Stimulated activated naive CD8-positive, alpha-beta T cell treated with anti-CD3 and anti-CD28 coated beads, Interleukin-15, amount 100 ng/mL, for 72 hours (primary cell): Measurements from ENCODE around the gene ALDH5A1.
A peak's percentile ranks its signal among the peaks of the same experiment; 100 is the strongest.

Experiments used
- ATAC-seq: fragments of 150-1000 bp; cut with Tn5 transposase; 2 replicates; pipeline ENCODE4 v1.10.0; 2021; ENCODE audit warnings: mild to moderate bottlenecking, moderate library complexity
- DNase-seq, 2 donors: peaks; one replicate each; pipeline ENCODE4 v3.0.0; 2021 to 2022
- H3K27ac Mint-ChIP-seq, 2 donors: one replicate each; pipeline ENCODE4 v1.8.0; 2022; ENCODE audit warnings: mild to moderate bottlenecking in 2 of 2, mixed read lengths in 2 of 2, moderate library complexity in 2 of 2
- H3K27me3 Mint-ChIP-seq: one replicate; pipeline ENCODE4 v1.8.0; 2022; ENCODE audit warnings: mixed read lengths
- H3K4me1 Mint-ChIP-seq: one replicate; pipeline ENCODE4 v1.8.0; 2022; ENCODE audit warnings: mild to moderate bottlenecking, mixed read lengths
- H3K4me3 Mint-ChIP-seq, 2 donors: one replicate each; pipeline ENCODE4 v1.8.0; 2022; ENCODE audit warnings: mild to moderate bottlenecking in 2 of 2, mixed read lengths in 2 of 2, moderate library complexity in 1 of 2
- H3K9me3 Mint-ChIP-seq, 2 donors: one replicate each; pipeline ENCODE4 v1.8.0; 2022; ENCODE audit warnings: mixed read lengths in 2 of 2

Gene ALDH5A1

GRCh38 chr6:24476631-24477030, 18.1 kb upstream of the ALDH5A1 start:
- H3K9me3 Mint-ChIP-seq, result no peaks in the 10 kb centered on the region
- H3K27me3 Mint-ChIP-seq, result no peaks in the 10 kb centered on the region
- no peak overlapping the region for H3K4me3 Mint-ChIP-seq
- ATAC-seq (no peak), DNase-seq (no peak)
- no peaks in the 10 kb centered on the region for H3K4me1 Mint-ChIP-seq
- no peak overlapping the region for H3K27ac Mint-ChIP-seq

- no peak overlapping the region for H3K4me3 Mint-ChIP-seq
- no peak overlapping the region for H3K27ac Mint-ChIP-seq
- H3K27me3 Mint-ChIP-seq, result no peaks in the 10 kb centered on the region
- H3K4me1 Mint-ChIP-seq, result no peaks in the 10 kb centered on the region
- no peaks in the 10 kb centered on the region for H3K9me3 Mint-ChIP-seq
- DNase-seq (no peak), ATAC-seq (no peak)
Measured at GRCh38 chr6:24477070-24477469, 17.7 kb upstream of the ALDH5A1 start.

- H3K27me3 Mint-ChIP-seq, result no peaks in the 10 kb centered on the region
Measured at GRCh38 chr6:24478903-24479302, 15.9 kb upstream of the ALDH5A1 start.

GRCh38 chr6:24480705-24481104, 14.1 kb upstream of the ALDH5A1 start:
- H3K27me3 Mint-ChIP-seq, result no peaks in the 10 kb centered on the region
- no peak for DNase-seq
- H3K27ac Mint-ChIP-seq, result no peak overlapping the region
- H3K9me3 Mint-ChIP-seq, result no peaks in the 10 kb centered on the region
- ATAC-seq, result no peak
- no peak overlapping the region for H3K4me3 Mint-ChIP-seq
- H3K4me1 Mint-ChIP-seq, result no peaks in the 10 kb centered on the region

More at GRCh38 chr6:24478903-24479302, 15.9 kb upstream of the ALDH5A1 start:
- no peak for DNase-seq
- ATAC-seq, result no peak
- no peaks in the 10 kb centered on the region for H3K9me3 Mint-ChIP-seq
- no peaks in the 10 kb centered on the region for H3K4me1 Mint-ChIP-seq
- H3K4me3 Mint-ChIP-seq, result no peak overlapping the region
- no peak overlapping the region for H3K27ac Mint-ChIP-seq

GRCh38 chr6:24481449-24481848, 13.3 kb upstream of the ALDH5A1 start:
- ATAC-seq, result no peak
- H3K9me3 Mint-ChIP-seq, result no peaks in the 10 kb centered on the region
- H3K4me1 Mint-ChIP-seq, result no peaks in the 10 kb centered on the region
- H3K4me3 Mint-ChIP-seq, result no peak overlapping the region
- H3K27me3 Mint-ChIP-seq, result no peaks in the 10 kb centered on the region
- no peak overlapping the region for H3K27ac Mint-ChIP-seq
- DNase-seq, result no peak

GRCh38 chr6:24484657-24485323, 10.0 kb upstream of the ALDH5A1 start:
- Mint-ChIP-seq H3K27me3 (no peaks in the 10 kb centered on the region), H3K27ac (no peak overlapping the region), H3K4me3 (no peak overlapping the region), H3K4me1 (no peaks in the 10 kb centered on the region), H3K9me3 (no peaks in the 10 kb centered on the region)
- DNase-seq (no peak), ATAC-seq (no peak)

- Mint-ChIP-seq H3K27me3 (no peaks in the 10 kb centered on the region), H3K4me1 (no peaks in the 10 kb centered on the region), H3K4me3 (no peak overlapping the region), H3K9me3 (no peaks in the 10 kb centered on the region), H3K27ac (no peak overlapping the region)
- DNase-seq, result no peak
- no peak for ATAC-seq
Measured at GRCh38 chr6:24486065-24486464, 8.7 kb upstream of the ALDH5A1 start.

- Mint-ChIP-seq H3K27ac (no peak within 1 kb of the TSS), H3K4me3 (no peak within 1 kb of the TSS), H3K4me1 (peaks cover 11% of the 10 kb centered on the region), H3K27me3 (no peaks in the 10 kb centered on the region), H3K9me3 (no peaks in the 10 kb centered on the region)
- DNase-seq, result no peak
- no peak for ATAC-seq
Measured at GRCh38 chr6:24489470-24489869, 5.3 kb upstream of the ALDH5A1 start, which contains the start of gene GPLD1. TSS of gene GPLD1 (minus strand) at chr6:24489578. CDS start at chr6:24489511, 67 bp downstream.

- H3K9me3 Mint-ChIP-seq, result no peaks in the 10 kb centered on the region
- no peaks in the 10 kb centered on the region for H3K27me3 Mint-ChIP-seq
- ATAC-seq (no peak), DNase-seq (no peak)
- peaks cover 11% of the 10 kb centered on the region for H3K4me1 Mint-ChIP-seq
- no peak overlapping the region for H3K27ac Mint-ChIP-seq
- no peak overlapping the region for H3K4me3 Mint-ChIP-seq
Measured at GRCh38 chr6:24489881-24490280, 4.9 kb upstream of the ALDH5A1 start.

GRCh38 chr6:24490948-24491347, 3.8 kb upstream of the ALDH5A1 start:
- Mint-ChIP-seq H3K9me3 (no peaks in the 10 kb centered on the region), H3K4me3 (no peak overlapping the region), H3K4me1 (peaks cover 18% of the 10 kb centered on the region), H3K27me3 (no peaks in the 10 kb centered on the region), H3K27ac (no peak overlapping the region)
- DNase-seq (no peak), ATAC-seq (no peak)

- Mint-ChIP-seq H3K4me1 (peaks cover 33% of the 10 kb centered on the region), H3K9me3 (peaks cover 9 to 12% of the 10 kb centered on the region in 2 donors), H3K4me3 (no peak overlapping the region), H3K27me3 (no peaks in the 10 kb centered on the region), H3K27ac (no peak overlapping the region)
- DNase-seq (no peak), ATAC-seq (no peak)
Measured at GRCh38 chr6:24492475-24492874, 2.3 kb upstream of the ALDH5A1 start.

- ATAC-seq (peak; percentile 9), DNase-seq (no peak)
- Mint-ChIP-seq H3K9me3 (peaks cover 9 to 12% of the 10 kb centered on the region in 2 donors), H3K27ac (peak overlapping the region; percentile 12 to 89), H3K4me1 (peaks cover 39% of the 10 kb centered on the region), H3K27me3 (no peaks in the 10 kb centered on the region), H3K4me3 (peak overlapping the region; percentile 85 to 87)
Measured at GRCh38 chr6:24493945-24494820, 586 bp upstream of the ALDH5A1 start.

GRCh38 chr6:24497254-24497970, 2.6 kb downstream of the ALDH5A1 start:
- no peaks in the 10 kb centered on the region for H3K27me3 Mint-ChIP-seq
- H3K27ac Mint-ChIP-seq, result no peak overlapping the region
- peaks cover 39% of the 10 kb centered on the region for H3K4me1 Mint-ChIP-seq
- DNase-seq, result no peak
- H3K4me3 Mint-ChIP-seq, result no peak overlapping the region
- peaks cover 9 to 12% of the 10 kb centered on the region in 2 donors for H3K9me3 Mint-ChIP-seq
- ATAC-seq, result no peak

GRCh38 chr6:24500683-24501082, 5.9 kb downstream of the ALDH5A1 start:
- no peak overlapping the region for H3K27ac Mint-ChIP-seq
- DNase-seq (no peak), ATAC-seq (no peak)
- peaks cover 24% of the 10 kb centered on the region for H3K4me1 Mint-ChIP-seq
- no peaks in the 10 kb centered on the region for H3K27me3 Mint-ChIP-seq
- peaks cover 9 to 12% of the 10 kb centered on the region in 2 donors for H3K9me3 Mint-ChIP-seq
- H3K4me3 Mint-ChIP-seq, result no peak overlapping the region

GRCh38 chr6:24501374-24501773, 6.6 kb downstream of the ALDH5A1 start:
- H3K27ac Mint-ChIP-seq, result no peak overlapping the region
- ATAC-seq, result peak; percentile 42

GRCh38 chr6:24501914-24502313, 7.1 kb downstream of the ALDH5A1 start:
- H3K27me3 Mint-ChIP-seq, result no peaks in the 10 kb centered on the region
- ATAC-seq, result no peak
- H3K27ac Mint-ChIP-seq, result no peak overlapping the region
- H3K4me3 Mint-ChIP-seq, result no peak overlapping the region
- peaks cover 3 to 4% of the 10 kb centered on the region in 2 donors for H3K9me3 Mint-ChIP-seq
- peaks cover 11% of the 10 kb centered on the region for H3K4me1 Mint-ChIP-seq
- DNase-seq, result no peak

More at GRCh38 chr6:24501374-24501773, 6.6 kb downstream of the ALDH5A1 start:
- peaks cover 9% of the 10 kb centered on the region in 2 donors for H3K9me3 Mint-ChIP-seq
- peaks cover 17% of the 10 kb centered on the region for H3K4me1 Mint-ChIP-seq
- no peak for DNase-seq
- H3K4me3 Mint-ChIP-seq, result no peak overlapping the region
- H3K27me3 Mint-ChIP-seq, result no peaks in the 10 kb centered on the region
